GM19025 (cell line): ENCODE data around the gene UNC13D.
A peak's percentile ranks its signal among the peaks of the same experiment; 100 is the strongest.
"Not testable (repeated sequence)": the region's sequence is repeated elsewhere in the genome, so short reads cannot be mapped to it uniquely, and the experiment has no call there.

Experiments used
- ATAC-seq: cut with Tn5 transposase; IDR thresholded peaks from one replicate; pipeline ENCODE4 v1.9.1; 2021; ENCODE audit warnings: mild to moderate bottlenecking, low read depth, moderate library complexity; ENCODE audit not compliant: unreplicated experiment

UNC13D gene

GRCh38 chr17:75875182-75875939 lies 31.2 kb upstream of the UNC13D start:
- no peak for ATAC-seq

GRCh38 chr17:75874323-75875181 lies 30.3 kb upstream of the UNC13D start:
- ATAC-seq, result no peak

GRCh38 chr17:75873587-75874322 lies 29.6 kb upstream of the UNC13D start:
- ATAC-seq, result no peak

GRCh38 chr17:75872434-75873351 lies 28.5 kb upstream of the UNC13D start:
- no peak for ATAC-seq

GRCh38 chr17:75870228-75870627 lies 26.0 kb upstream of the UNC13D start:
- not testable (repeated sequence) for ATAC-seq

- no peak for ATAC-seq
Measured at GRCh38 chr17:75869282-75870141, 25.3 kb upstream of the UNC13D start.

- not testable (repeated sequence) for ATAC-seq
Measured at GRCh38 chr17:75868730-75869281, 24.6 kb upstream of the UNC13D start.

GRCh38 chr17:75865404-75866188 lies 21.4 kb upstream of the UNC13D start:
- ATAC-seq, result not testable (repeated sequence)

- peak; percentile 11 for ATAC-seq
Measured at GRCh38 chr17:75864887-75865286, 20.7 kb upstream of the UNC13D start.

GRCh38 chr17:75864448-75864871 lies 20.3 kb upstream of the UNC13D start:
- ATAC-seq, result peak; percentile 91

GRCh38 chr17:75861927-75862317 lies 17.7 kb upstream of the UNC13D start:
- ATAC-seq, result no peak

- ATAC-seq, result not testable (repeated sequence)
Measured at GRCh38 chr17:75859358-75859757, 15.2 kb upstream of the UNC13D start.

- no peak for ATAC-seq
Measured at GRCh38 chr17:75856062-75856756, 12.0 kb upstream of the UNC13D start.

GRCh38 chr17:75855310-75856061 lies 11.3 kb upstream of the UNC13D start, which contains the start of gene WBP2:
TSS of gene WBP2 (minus strand) at chr17:75855335. CDS start at chr17:75855297, 38 bp downstream.
- peak; percentile 85 for ATAC-seq

GRCh38 chr17:75854881-75855309 lies 10.7 kb upstream of the UNC13D start:
- ATAC-seq, result no peak

GRCh38 chr17:75854101-75854748 lies 10.0 kb upstream of the UNC13D start:
- no peak for ATAC-seq
